GM21619 (cell line): ENCODE data around the gene DPP9.

Experiments used
- ATAC-seq: cut with Tn5 transposase; IDR thresholded peaks from one replicate; pipeline ENCODE4 v1.9.1; 2021; ENCODE audit not compliant: unreplicated experiment

DPP9 gene

DNA sequence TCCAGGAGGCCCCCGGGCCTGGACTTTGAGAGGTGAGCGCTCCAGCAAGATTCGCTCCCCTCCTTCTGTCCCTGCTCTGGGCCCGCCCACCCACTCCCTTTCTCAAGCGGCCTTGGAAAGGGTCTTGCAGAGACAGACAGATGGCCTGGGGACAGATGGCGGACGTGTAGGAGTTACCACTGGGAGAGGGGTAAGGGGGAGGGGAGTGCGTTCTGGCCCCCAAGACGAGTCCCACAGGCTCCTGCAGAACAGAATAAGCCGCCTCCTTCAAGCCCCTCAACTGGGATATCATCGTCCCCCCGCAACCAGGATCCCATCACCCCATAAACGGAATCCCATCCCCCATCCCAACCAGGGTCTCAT, 87.9 kb downstream of the DPP9 start:
- ATAC-seq, result no peak

- ATAC-seq, result no peak
These were observed 90.3 kb downstream of the DPP9 start for GRCh38 chr19:4633140-4633967.
